Measurements from ENCODE around the gene MS4A14. TPM values are rescaled to one million over a fixed set of nuclear protein-coding genes. Genes with fewer than 3 reads are reported as not detected.

Gene MS4A14
- total RNA-seq, 2 experiments from 2014 or later = not detected

DNA sequence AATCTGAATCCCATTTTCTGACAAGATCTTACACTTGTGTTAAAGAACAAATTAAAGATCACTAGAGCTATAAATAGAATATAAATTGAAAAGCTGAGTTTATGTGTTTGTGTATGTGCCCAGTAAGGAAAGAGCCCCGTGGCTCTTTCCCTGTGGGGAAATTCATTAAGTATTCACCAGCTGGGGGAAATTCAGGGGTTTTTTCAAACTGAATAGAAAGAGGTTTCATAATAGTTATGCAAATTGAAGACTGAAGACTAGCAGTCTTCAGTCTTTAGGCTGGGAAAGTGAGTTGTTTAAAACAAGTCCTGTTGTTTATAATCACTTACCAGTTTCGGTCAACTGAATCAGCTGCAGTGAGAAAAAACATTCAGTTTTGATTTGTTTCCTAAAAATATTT, 29.2 kb upstream of the MS4A14 start:
- intact Hi-C loops (cut with micrococcal nuclease) = no loop called here
- H3K27ac Mint-ChIP-seq = no peak overlapping the region
- TF ChIP-seq, protein P1, sequence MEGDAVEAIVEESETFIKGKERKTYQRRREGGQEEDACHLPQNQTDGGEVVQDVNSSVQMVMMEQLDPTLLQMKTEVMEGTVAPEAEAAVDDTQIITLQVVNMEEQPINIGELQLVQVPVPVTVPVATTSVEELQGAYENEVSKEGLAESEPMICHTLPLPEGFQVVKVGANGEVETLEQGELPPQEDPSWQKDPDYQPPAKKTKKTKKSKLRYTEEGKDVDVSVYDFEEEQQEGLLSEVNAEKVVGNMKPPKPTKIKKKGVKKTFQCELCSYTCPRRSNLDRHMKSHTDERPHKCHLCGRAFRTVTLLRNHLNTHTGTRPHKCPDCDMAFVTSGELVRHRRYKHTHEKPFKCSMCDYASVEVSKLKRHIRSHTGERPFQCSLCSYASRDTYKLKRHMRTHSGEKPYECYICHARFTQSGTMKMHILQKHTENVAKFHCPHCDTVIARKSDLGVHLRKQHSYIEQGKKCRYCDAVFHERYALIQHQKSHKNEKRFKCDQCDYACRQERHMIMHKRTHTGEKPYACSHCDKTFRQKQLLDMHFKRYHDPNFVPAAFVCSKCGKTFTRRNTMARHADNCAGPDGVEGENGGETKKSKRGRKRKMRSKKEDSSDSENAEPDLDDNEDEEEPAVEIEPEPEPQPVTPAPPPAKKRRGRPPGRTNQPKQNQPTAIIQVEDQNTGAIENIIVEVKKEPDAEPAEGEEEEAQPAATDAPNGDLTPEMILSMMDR (IDR thresholded peaks at IDR 0.05) = no peak

DNA sequence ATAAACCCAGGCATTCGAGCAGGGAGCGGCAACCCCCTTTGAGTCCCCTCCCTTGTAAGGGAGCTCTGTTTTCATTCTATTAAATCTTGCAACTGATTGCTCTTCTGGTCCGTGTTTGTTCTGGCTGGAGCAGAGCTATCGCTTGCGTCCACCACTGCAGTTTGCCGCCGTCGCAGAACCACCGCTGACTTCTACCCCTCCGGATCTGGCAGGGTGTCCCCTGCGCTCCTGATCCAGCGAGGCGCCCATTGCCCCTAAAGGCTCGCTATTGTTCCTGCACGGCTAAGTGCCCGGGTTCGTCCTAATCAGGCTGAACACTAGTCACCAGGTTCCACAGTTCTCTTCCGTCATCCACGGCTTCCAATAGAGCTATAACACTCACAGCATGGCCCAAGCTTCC, 28.4 kb upstream of the MS4A14 start:
- peaks cover 3% of the 10 kb centered on the region for H3K4me1 Mint-ChIP-seq (ENCODE audit: low read depth)

More for the DNA sequence above, 29.2 kb upstream of the MS4A14 start:
- Mint-ChIP-seq H3K4me3 (no peak overlapping the region), H3K4me1 (ENCODE audit: low read depth) (peaks cover 7% of the 10 kb centered on the region), H3K27me3 (peaks cover 39% of the 10 kb centered on the region), H3K9me3 (no peaks in the 10 kb centered on the region), H3K36me3 (ENCODE audit: low read depth) (no peaks in the 10 kb centered on the region)
- ATAC-seq (peak; percentile 39), DNase-seq (peak; percentile 7)
- ChIA-PET CTCF (interaction anchor here (0.6 to 8.8 kb wide), 4 partner anchors 21 to 60 kb away, joined by 3 to 77 read pairs (median 4); no protein-coding TSS in a partner anchor), POLR2A (no interaction called here)

DNA sequence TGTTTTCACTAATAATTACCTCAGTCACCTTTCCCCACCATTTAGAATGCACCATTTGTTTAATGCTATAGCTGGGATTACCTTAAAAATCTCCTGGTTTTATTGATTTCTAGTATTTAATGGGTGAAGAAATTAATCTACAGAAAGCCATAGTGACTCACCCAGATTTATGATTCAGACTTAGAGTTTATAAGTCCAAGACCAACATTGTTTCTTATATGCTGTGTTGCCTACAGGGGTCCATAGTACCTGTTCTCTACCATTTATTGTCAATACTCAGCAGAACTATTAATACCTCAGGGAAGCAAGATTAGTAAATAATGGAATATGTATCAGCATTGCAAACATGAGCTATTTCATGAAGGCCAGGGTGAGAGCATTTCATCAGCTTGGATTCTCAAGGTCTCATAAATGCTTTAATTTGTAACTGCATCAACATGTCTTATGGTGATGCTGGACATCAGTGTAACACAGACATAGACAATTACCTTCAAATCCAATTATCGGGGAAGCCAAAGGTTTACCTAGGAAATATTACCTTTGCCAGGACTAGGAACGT, 25.9 kb upstream of the MS4A14 start:
- peaks cover 3% of the 10 kb centered on the region for H3K4me1 Mint-ChIP-seq (ENCODE audit: low read depth)
- H3K9me3 Mint-ChIP-seq = no peaks in the 10 kb centered on the region
- CTCF ChIA-PET = no interaction called here
- no peaks in the 10 kb centered on the region for H3K36me3 Mint-ChIP-seq (ENCODE audit: low read depth)
- H3K27me3 Mint-ChIP-seq = peaks cover 30% of the 10 kb centered on the region
- H3K4me3 Mint-ChIP-seq = no peak overlapping the region
- TF ChIP-seq, protein P1 (IDR thresholded peaks at IDR 0.05) = no peak
- DNase-seq (no peak), ATAC-seq (no peak)
- no peak overlapping the region for H3K27ac Mint-ChIP-seq
- intact Hi-C loops (cut with micrococcal nuclease) = no loop called here
- POLR2A ChIA-PET = no interaction called here

More for the DNA sequence above, 28.4 kb upstream of the MS4A14 start:
- no peak overlapping the region for H3K27ac Mint-ChIP-seq
- no peaks in the 10 kb centered on the region for H3K9me3 Mint-ChIP-seq
- ChIA-PET CTCF (interaction anchor here (1.3 to 8.8 kb wide), 3 partner anchors 22 to 34 kb away, joined by 3 to 77 read pairs (median 5); no protein-coding TSS in a partner anchor), POLR2A (no interaction called here)
- ATAC-seq (no peak), DNase-seq (no peak)
- H3K27me3 Mint-ChIP-seq = peaks cover 38% of the 10 kb centered on the region
- TF ChIP-seq, protein P1 (IDR thresholded peaks at IDR 0.05) = no peak
- intact Hi-C loops (cut with micrococcal nuclease) = no loop called here
- H3K36me3 Mint-ChIP-seq (ENCODE audit: low read depth) = no peaks in the 10 kb centered on the region
- H3K4me3 Mint-ChIP-seq = no peak overlapping the region

DNA sequence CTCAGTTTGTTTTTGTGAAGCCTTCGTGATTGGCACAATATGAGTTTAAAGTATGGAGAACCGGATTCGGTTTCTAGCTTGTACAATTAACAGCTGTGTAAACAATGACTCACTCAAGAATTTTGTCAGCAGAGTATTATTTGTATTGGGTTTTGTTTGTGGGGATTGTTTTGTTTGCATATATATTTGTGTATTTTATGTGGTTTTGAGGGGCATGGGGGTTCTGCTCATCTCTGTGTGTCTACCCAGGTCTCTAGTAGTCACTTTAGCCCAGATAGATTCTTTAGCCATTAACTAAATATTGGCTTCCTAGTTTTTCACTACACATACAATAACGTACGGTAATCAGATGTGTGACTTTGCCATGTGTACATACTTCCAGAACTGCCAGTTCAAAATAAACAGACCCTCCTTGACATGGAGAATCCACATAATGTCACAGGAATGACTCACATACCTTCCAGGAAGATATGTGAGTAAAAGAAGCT, 25.4 kb upstream of the MS4A14 start:
- ChIA-PET CTCF (interaction anchor here (1.1 to 3.3 kb wide), 2 partner anchors 8 to 248 kb away, joined by 3 to 14 read pairs; no protein-coding TSS in a partner anchor), POLR2A (no interaction called here)
- ATAC-seq = no peak
- peaks cover 32% of the 10 kb centered on the region for H3K27me3 Mint-ChIP-seq
- no peak overlapping the region for H3K4me3 Mint-ChIP-seq
- no peaks in the 10 kb centered on the region for H3K9me3 Mint-ChIP-seq
- intact Hi-C loops (cut with micrococcal nuclease) = no loop called here
- TF ChIP-seq, protein P1 (IDR thresholded peaks at IDR 0.05) = no peak
- H3K27ac Mint-ChIP-seq = no peak overlapping the region
- no peaks in the 10 kb centered on the region for H3K36me3 Mint-ChIP-seq (ENCODE audit: low read depth)
- DNase-seq = no peak
- H3K4me1 Mint-ChIP-seq (ENCODE audit: low read depth) = peaks cover 3% of the 10 kb centered on the region

DNA sequence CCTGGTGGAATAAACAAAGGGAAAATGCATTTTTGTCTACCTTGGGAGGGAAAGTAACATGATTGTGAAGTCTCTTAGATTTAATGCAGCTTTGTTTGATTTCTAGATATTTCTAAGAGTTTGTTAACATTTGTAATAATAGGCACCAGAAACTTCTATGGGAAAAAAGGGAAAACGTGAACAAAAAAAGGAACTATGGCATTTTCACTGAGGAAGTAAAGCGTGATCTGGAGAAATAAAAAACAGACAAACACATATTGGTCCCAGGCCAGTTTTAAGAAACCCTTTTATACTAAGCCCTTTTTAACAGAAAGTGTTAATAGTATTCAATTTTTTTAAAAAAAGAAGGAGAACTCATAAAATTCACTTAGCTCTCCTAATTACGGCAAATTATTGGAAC, 24.9 kb upstream of the MS4A14 start:
- no peak overlapping the region for H3K27ac Mint-ChIP-seq
- DNase-seq = no peak
- H3K4me3 Mint-ChIP-seq = no peak overlapping the region
- H3K9me3 Mint-ChIP-seq = no peaks in the 10 kb centered on the region
- TF ChIP-seq, protein P1 (IDR thresholded peaks at IDR 0.05) = no peak
- ChIA-PET POLR2A (no interaction called here), CTCF (interaction anchor here (1.1 to 3.3 kb wide), 2 partner anchors 8 to 248 kb away, joined by 3 to 14 read pairs; no protein-coding TSS in a partner anchor)
- H3K36me3 Mint-ChIP-seq (ENCODE audit: low read depth) = no peaks in the 10 kb centered on the region
- peaks cover 3% of the 10 kb centered on the region for H3K4me1 Mint-ChIP-seq (ENCODE audit: low read depth)
- intact Hi-C loops (cut with micrococcal nuclease) = no loop called here
- peaks cover 31% of the 10 kb centered on the region for H3K27me3 Mint-ChIP-seq
- ATAC-seq = no peak
